DLD1 (cell line): ENCODE data around the gene AAMP.

Source experiments
- in situ Hi-C: cut with HindIII; loops from 2 replicates; pipeline ENCODE4 v1.10.0; 2017; ENCODE audit warnings: low sequenced_read_pairs

AAMP gene

GRCh38 chr2:218294430-218295022 lies 24.6 kb upstream of the AAMP start:
- in situ Hi-C loops, result no loop called here

- in situ Hi-C loops, result no loop called here
Observed at GRCh38 chr2:218293715-218294429, 23.9 kb upstream of the AAMP start.

- in situ Hi-C loops, result no loop called here
Observed at GRCh38 chr2:218292048-218293014, 22.4 kb upstream of the AAMP start, which contains the start of gene TMBIM1. Gene TMBIM1, minus strand, starts transcription at chr2:218292503. Its CDS starts 10,362 bp downstream, at chr2:218282141.

- in situ Hi-C loops, result no loop called here
Observed at GRCh38 chr2:218291318-218292047, 21.5 kb upstream of the AAMP start.

GRCh38 chr2:218290316-218291261 lies 20.7 kb upstream of the AAMP start:
- in situ Hi-C loops, result no loop called here

GRCh38 chr2:218289639-218290315 lies 19.8 kb upstream of the AAMP start:
- in situ Hi-C loops, result no loop called here

- in situ Hi-C loops, result no loop called here
Observed at GRCh38 chr2:218286570-218287459, 16.9 kb upstream of the AAMP start.

GRCh38 chr2:218285604-218286003 lies 15.7 kb upstream of the AAMP start:
- in situ Hi-C loops, result no loop called here

GRCh38 chr2:218284106-218284811 lies 14.3 kb upstream of the AAMP start:
- in situ Hi-C loops, result no loop called here

GRCh38 chr2:218282173-218282991 lies 12.4 kb upstream of the AAMP start:
- in situ Hi-C loops, result no loop called here

- in situ Hi-C loops, result no loop called here
Observed at GRCh38 chr2:218281449-218281848, 11.5 kb upstream of the AAMP start.

GRCh38 chr2:218280260-218280870 lies 10.4 kb upstream of the AAMP start:
- in situ Hi-C loops, result no loop called here

- in situ Hi-C loops, result no loop called here
Observed at GRCh38 chr2:218278531-218279360, 8.8 kb upstream of the AAMP start.

GRCh38 chr2:218277921-218278320 lies 8.0 kb upstream of the AAMP start:
- in situ Hi-C loops, result no loop called here

GRCh38 chr2:218276986-218277755 lies 7.2 kb upstream of the AAMP start:
- in situ Hi-C loops, result no loop called here
